Measurements from ENCODE around the gene HHIPL1. TPM values are rescaled to one million over a fixed set of nuclear protein-coding genes. Genes with fewer than 3 reads are reported as not detected.

HHIPL1 gene
- total and polyA plus RNA-seq, 2 of the 8 experiments (the other 6 are each of a cell fraction or from before 2014, with no cell fraction given) = 1.5 to 2.6 TPM

- Histone ChIP-seq H3K4me2 (ENCODE audit: insufficient read depth in 1 of 2, low read depth in 2 of 2, low read length in 2 of 2) (no peak overlapping the region), H3K4me1 (replicated peaks in 1 of 4; ENCODE audit: control insufficient read depth in 3 of 4, insufficient read depth in 4 of 4, low read length in 3 of 4) (no peaks in the 10 kb centered on the region), H2BK120ac (replicated peaks; ENCODE audit: low read depth, low read length) (no peak overlapping the region), H3K9me3 (ENCODE audit: insufficient read depth in 2 of 2, low read depth in 1 of 2, low read length in 1 of 2) (peaks cover 12 to 14% of the 10 kb centered on the region in 2 experiments; a peak in 3 of 4 replicates), H3K79me2 (ENCODE audit: control insufficient read depth in 1 of 2, insufficient read depth in 2 of 2, low read length in 2 of 2) (no peaks in the 10 kb centered on the region), H3K4ac (replicated peaks; ENCODE audit: insufficient read length, low read depth, low read length) (no peak overlapping the region), H3K23ac (ENCODE audit: insufficient read length) (no peak overlapping the region), H3K18ac (ENCODE audit: extremely low read depth, low read length) (no peak overlapping the region), H3K36me3 (ENCODE audit: control insufficient read depth in 2 of 4, insufficient read depth in 4 of 4, low read length in 3 of 4) (no peaks in the 10 kb centered on the region), H4K20me1 (replicated peaks in 1 of 2; ENCODE audit: control insufficient read depth in 1 of 2, insufficient read depth in 2 of 2, low read length in 2 of 2) (no peaks in the 10 kb centered on the region), H4K91ac (replicated peaks; ENCODE audit: insufficient read length, low read length) (no peak overlapping the region), H2AK5ac (ENCODE audit: low read depth, low read length) (no peak overlapping the region), H2AFZ (ENCODE audit: low read length) (no peak overlapping the region), H3K27ac (ENCODE audit: low read depth, low read length) (no peak overlapping the region), H3K4me3 (ENCODE audit: extremely low read depth in 1 of 4, insufficient read depth in 2 of 4, low read depth in 3 of 4, low read length in 4 of 4) (no peak overlapping the region), H3K9ac (replicated peaks in 1 of 4; ENCODE audit: extremely low read depth in 1 of 4, low read depth in 3 of 4, low read length in 3 of 4) (no peak overlapping the region), H2BK12ac (ENCODE audit: low read depth, low read length) (no peak overlapping the region), H3K79me1 (ENCODE audit: low read depth, low read length) (no peaks in the 10 kb centered on the region), H4K5ac (ENCODE audit: insufficient read length, low read depth, low read length) (no peak overlapping the region), H3K14ac (ENCODE audit: insufficient read length) (no peak overlapping the region), H2BK15ac (ENCODE audit: low read length) (no peak overlapping the region), H3K27me3 (replicated peaks in 1 of 4; ENCODE audit: control insufficient read depth in 3 of 4, extremely low read depth in 1 of 4, insufficient read depth in 3 of 4, low read length in 3 of 4) (no peaks in the 10 kb centered on the region), H2BK20ac (ENCODE audit: low read length) (no peak overlapping the region), H2BK5ac (ENCODE audit: low read depth, low read length) (no peak overlapping the region), H3K56ac (replicated peaks; ENCODE audit: insufficient read length, low read depth, low read length) (no peak overlapping the region), H3K23me2 (ENCODE audit: low read depth, low read length) (no peaks in the 10 kb centered on the region), H4K8ac (ENCODE audit: extremely low read depth, insufficient read depth, low read length) (no peak overlapping the region)
- POLR2A ChIA-PET (ENCODE audit: partially characterized antibody) = no interaction called here
- DNase-seq (ENCODE audit: low read depth in 1 of 2, low spot score in 2 of 2) (no peak), FAIRE-seq (no peak)
- CTCF ChIA-PET (ENCODE audit: partially characterized antibody) = no interaction called here
- TF ChIP-seq, protein P1, sequence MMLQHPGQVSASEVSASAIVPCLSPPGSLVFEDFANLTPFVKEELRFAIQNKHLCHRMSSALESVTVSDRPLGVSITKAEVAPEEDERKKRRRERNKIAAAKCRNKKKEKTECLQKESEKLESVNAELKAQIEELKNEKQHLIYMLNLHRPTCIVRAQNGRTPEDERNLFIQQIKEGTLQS (IDR thresholded peaks at IDR 0.05; ENCODE audit: insufficient read depth, low read depth, low read length) = no peak
- no peak for TF ChIP-seq POLR2AphosphoS5 (IDR thresholded peaks at IDR 0.05; ENCODE audit: low read depth, low read length)
- TF ChIP-seq TCF12 (IDR thresholded peaks at IDR 0.05; ENCODE audit: low read depth, low read length) = no peak
- no peak for TF ChIP-seq TAF1 (IDR thresholded peaks at IDR 0.05; ENCODE audit: low read depth, low read length)
- TF ChIP-seq PHF8 (conservative IDR thresholded peaks at IDR 0.05; ENCODE audit: low read depth, low read length) = no peak
Measured at GRCh38 chr14:99702115-99702514, 57.2 kb downstream of the HHIPL1 start.

Data from H1 (cell line).